ENCODE data around the gene ASXL2. TPM values are rescaled to one million over a fixed set of nuclear protein-coding genes. Genes with fewer than 3 reads are reported as not detected.

ASXL2 gene
- total and polyA plus RNA-seq, 9 donors: 8.0 to 14.9 (median 12.1) TPM

GRCh38 chr2:25824216-25824615 lies 54.1 kb downstream of the ASXL2 start:
- no CpG with 5 or more reads among the region's 3 CpGs for WGBS (ENCODE audit: insufficient coverage)
- no peak overlapping the region for H3K27ac ChIP-seq (ENCODE audit: low read length)
- no peak for DNase-seq
- peaks cover 3% of the 10 kb centered on the region for H3K4me1 ChIP-seq (ENCODE audit: control insufficient read depth, insufficient read depth, low read length)
- H3K4me3 ChIP-seq (ENCODE audit: low read length): no peak overlapping the region
- no peaks in the 10 kb centered on the region for H3K36me3 ChIP-seq (ENCODE audit: control insufficient read depth, insufficient read depth, low read length)
- H3K27me3 ChIP-seq (ENCODE audit: control insufficient read depth, insufficient read depth, low read length): no peaks in the 10 kb centered on the region
- no peaks in the 10 kb centered on the region for H3K9me3 ChIP-seq (replicated peaks; ENCODE audit: control insufficient read depth, low read depth, low read length)

- WGBS (ENCODE audit: insufficient coverage): 22% methylated on average over 29 of the region's 30 CpGs
- Histone ChIP-seq H3K27ac (ENCODE audit: low read length) (no peak overlapping the region), H3K36me3 (ENCODE audit: control insufficient read depth, insufficient read depth, low read length) (no peaks in the 10 kb centered on the region), H3K4me3 (ENCODE audit: low read length) (peak overlapping the region; percentile 16), H3K27me3 (ENCODE audit: control insufficient read depth, insufficient read depth, low read length) (no peaks in the 10 kb centered on the region), H3K9me3 (replicated peaks; ENCODE audit: control insufficient read depth, low read depth, low read length) (no peaks in the 10 kb centered on the region), H3K4me1 (ENCODE audit: control insufficient read depth, insufficient read depth, low read length) (peaks cover 3% of the 10 kb centered on the region)
- DNase-seq: peak; percentile 62
Observed at GRCh38 chr2:25822190-25823117, 55.8 kb downstream of the ASXL2 start.

GRCh38 chr2:25821225-25822056 lies 56.8 kb downstream of the ASXL2 start:
- WGBS (ENCODE audit: insufficient coverage): 81% methylated on average over 6 of the region's 9 CpGs
- no peaks in the 10 kb centered on the region for H3K36me3 ChIP-seq (ENCODE audit: control insufficient read depth, insufficient read depth, low read length)
- no peaks in the 10 kb centered on the region for H3K9me3 ChIP-seq (replicated peaks; ENCODE audit: control insufficient read depth, low read depth, low read length)
- peak overlapping the region; percentile 16 for H3K4me3 ChIP-seq (ENCODE audit: low read length)
- H3K27me3 ChIP-seq (ENCODE audit: control insufficient read depth, insufficient read depth, low read length): no peaks in the 10 kb centered on the region
- no peaks in the 10 kb centered on the region for H3K4me1 ChIP-seq (ENCODE audit: control insufficient read depth, insufficient read depth, low read length)
- no peak overlapping the region for H3K27ac ChIP-seq (ENCODE audit: low read length)
- no peak for DNase-seq

- no peaks in the 10 kb centered on the region for H3K4me1 ChIP-seq (ENCODE audit: control insufficient read depth, insufficient read depth, low read length)
- no peaks in the 10 kb centered on the region for H3K36me3 ChIP-seq (ENCODE audit: control insufficient read depth, insufficient read depth, low read length)
Observed at GRCh38 chr2:25819597-25820039, 58.7 kb downstream of the ASXL2 start.

GRCh38 chr2:25817630-25818029 lies 60.7 kb downstream of the ASXL2 start:
- no peaks in the 10 kb centered on the region for H3K4me1 ChIP-seq (ENCODE audit: control insufficient read depth, insufficient read depth, low read length)
- DNase-seq: no peak
- no peaks in the 10 kb centered on the region for H3K9me3 ChIP-seq (replicated peaks; ENCODE audit: control insufficient read depth, low read depth, low read length)
- H3K27me3 ChIP-seq (ENCODE audit: control insufficient read depth, insufficient read depth, low read length): no peaks in the 10 kb centered on the region
- H3K27ac ChIP-seq (ENCODE audit: low read length): no peak overlapping the region
- no peaks in the 10 kb centered on the region for H3K36me3 ChIP-seq (ENCODE audit: control insufficient read depth, insufficient read depth, low read length)
- no peak overlapping the region for H3K4me3 ChIP-seq (ENCODE audit: low read length)

More at GRCh38 chr2:25819597-25820039, 58.7 kb downstream of the ASXL2 start:
- H3K27ac ChIP-seq (ENCODE audit: low read length): no peak overlapping the region
- no peak for DNase-seq
- H3K4me3 ChIP-seq (ENCODE audit: low read length): no peak overlapping the region
- H3K27me3 ChIP-seq (ENCODE audit: control insufficient read depth, insufficient read depth, low read length): no peaks in the 10 kb centered on the region
- no peaks in the 10 kb centered on the region for H3K9me3 ChIP-seq (replicated peaks; ENCODE audit: control insufficient read depth, low read depth, low read length)

GRCh38 chr2:25817006-25817405 lies 61.3 kb downstream of the ASXL2 start:
- Histone ChIP-seq H3K27me3 (ENCODE audit: control insufficient read depth, insufficient read depth, low read length) (no peaks in the 10 kb centered on the region), H3K36me3 (ENCODE audit: control insufficient read depth, insufficient read depth, low read length) (no peaks in the 10 kb centered on the region), H3K4me1 (ENCODE audit: control insufficient read depth, insufficient read depth, low read length) (no peaks in the 10 kb centered on the region), H3K27ac (ENCODE audit: low read length) (no peak overlapping the region), H3K4me3 (ENCODE audit: low read length) (no peak overlapping the region), H3K9me3 (replicated peaks; ENCODE audit: control insufficient read depth, low read depth, low read length) (no peaks in the 10 kb centered on the region)
- DNase-seq: no peak
- 86% methylated on average over 1 of the region's 3 CpGs for WGBS (ENCODE audit: insufficient coverage)

- 100% methylated on average over 1 of the region's 6 CpGs for WGBS (ENCODE audit: insufficient coverage)
- H3K27me3 ChIP-seq (ENCODE audit: control insufficient read depth, insufficient read depth, low read length): no peaks in the 10 kb centered on the region
- no peaks in the 10 kb centered on the region for H3K9me3 ChIP-seq (replicated peaks; ENCODE audit: control insufficient read depth, low read depth, low read length)
- no peaks in the 10 kb centered on the region for H3K4me1 ChIP-seq (ENCODE audit: control insufficient read depth, insufficient read depth, low read length)
- H3K4me3 ChIP-seq (ENCODE audit: low read length): no peak overlapping the region
- no peak overlapping the region for H3K27ac ChIP-seq (ENCODE audit: low read length)
- H3K36me3 ChIP-seq (ENCODE audit: control insufficient read depth, insufficient read depth, low read length): no peaks in the 10 kb centered on the region
- no peak for DNase-seq
Observed at GRCh38 chr2:25816249-25816648, 62.0 kb downstream of the ASXL2 start.

GRCh38 chr2:25814681-25815080 lies 63.6 kb downstream of the ASXL2 start:
- Histone ChIP-seq H3K27me3 (ENCODE audit: control insufficient read depth, insufficient read depth, low read length) (no peaks in the 10 kb centered on the region), H3K36me3 (ENCODE audit: control insufficient read depth, insufficient read depth, low read length) (peaks cover 6% of the 10 kb centered on the region), H3K4me1 (ENCODE audit: control insufficient read depth, insufficient read depth, low read length) (no peaks in the 10 kb centered on the region), H3K9me3 (replicated peaks; ENCODE audit: control insufficient read depth, low read depth, low read length) (no peaks in the 10 kb centered on the region), H3K4me3 (ENCODE audit: low read length) (no peak overlapping the region), H3K27ac (ENCODE audit: low read length) (no peak overlapping the region)
- DNase-seq: no peak
- 100% methylated on average over 1 of the region's 1 CpG for WGBS (ENCODE audit: insufficient coverage)

- H3K27ac ChIP-seq (ENCODE audit: low read length): no peak overlapping the region
- H3K36me3 ChIP-seq (ENCODE audit: control insufficient read depth, insufficient read depth, low read length): peaks cover 11% of the 10 kb centered on the region
- H3K9me3 ChIP-seq (replicated peaks; ENCODE audit: control insufficient read depth, low read depth, low read length): no peaks in the 10 kb centered on the region
- H3K27me3 ChIP-seq (ENCODE audit: control insufficient read depth, insufficient read depth, low read length): no peaks in the 10 kb centered on the region
- H3K4me3 ChIP-seq (ENCODE audit: low read length): no peak overlapping the region
- 100% methylated on average over 4 of the region's 5 CpGs for WGBS (ENCODE audit: insufficient coverage)
- H3K4me1 ChIP-seq (ENCODE audit: control insufficient read depth, insufficient read depth, low read length): no peaks in the 10 kb centered on the region
- no peak for DNase-seq
Observed at GRCh38 chr2:25810428-25810827, 67.9 kb downstream of the ASXL2 start.

- no peak for DNase-seq
- no peaks in the 10 kb centered on the region for H3K27me3 ChIP-seq (ENCODE audit: control insufficient read depth, insufficient read depth, low read length)
- H3K9me3 ChIP-seq (replicated peaks; ENCODE audit: control insufficient read depth, low read depth, low read length): no peaks in the 10 kb centered on the region
- no peak overlapping the region for H3K27ac ChIP-seq (ENCODE audit: low read length)
- H3K4me3 ChIP-seq (ENCODE audit: low read length): no peak overlapping the region
- H3K36me3 ChIP-seq (ENCODE audit: control insufficient read depth, insufficient read depth, low read length): peaks cover 11% of the 10 kb centered on the region
- no peaks in the 10 kb centered on the region for H3K4me1 ChIP-seq (ENCODE audit: control insufficient read depth, insufficient read depth, low read length)
- WGBS (ENCODE audit: insufficient coverage): 74% methylated on average over 3 of the region's 3 CpGs
Observed at GRCh38 chr2:25809646-25810045, 68.6 kb downstream of the ASXL2 start.

All from muscle of leg (tissue), 11 donors.